Ishikawa (cell line): Measurements from ENCODE around the gene GRAMD1B.

Experiments
- CEBPB ChIP-seq: IDR thresholded peaks from 2 replicates; pipeline ENCODE4 v1.6.1; 2012
- CREB1 ChIP-seq: IDR thresholded peaks from 2 replicates; pipeline ENCODE4 v1.6.1; 2012; ENCODE audit warnings: low read depth
- EGR1 ChIP-seq: IDR thresholded peaks from 2 replicates; pipeline ENCODE4 v1.6.1; 2012
- EP300 ChIP-seq: IDR thresholded peaks from 2 replicates; pipeline ENCODE4 v1.6.1; 2012; ENCODE audit warnings: borderline replicate concordance
- FOXM1 ChIP-seq: IDR thresholded peaks from 2 replicates; pipeline ENCODE4 v1.6.1; 2012; ENCODE audit warnings: low read depth, borderline replicate concordance
- MAX ChIP-seq: IDR thresholded peaks from 2 replicates; pipeline ENCODE4 v1.6.1; 2012
- NFIC ChIP-seq: IDR thresholded peaks from 2 replicates; pipeline ENCODE4 v1.6.1; 2012
- RAD21 ChIP-seq: IDR thresholded peaks from 2 replicates; pipeline ENCODE4 v1.6.1; 2012; ENCODE audit warnings: low read depth
- REST ChIP-seq: IDR thresholded peaks from 2 replicates; pipeline ENCODE4 v1.6.1; 2012; ENCODE audit warnings: low read depth, mild to moderate bottlenecking
- TAF1 ChIP-seq: IDR thresholded peaks from 2 replicates; pipeline ENCODE4 v1.6.1; 2012; ENCODE audit warnings: low read depth, mild to moderate bottlenecking
- TCF12 ChIP-seq: IDR thresholded peaks from 2 replicates; pipeline ENCODE4 v1.6.1; 2012; ENCODE audit warnings: low read depth
- TEAD4 ChIP-seq: IDR thresholded peaks from 2 replicates; pipeline ENCODE4 v1.6.1; 2012
- USF1 ChIP-seq: IDR thresholded peaks from 2 replicates; pipeline ENCODE4 v1.6.1; 2012
- YY1 ChIP-seq: IDR thresholded peaks from 2 replicates; pipeline ENCODE4 v1.6.1; 2012; ENCODE audit warnings: low read depth
- ZBTB7A ChIP-seq: IDR thresholded peaks from 2 replicates; pipeline ENCODE4 v1.6.1; 2012; ENCODE audit warnings: low read depth

GRAMD1B gene

GRCh38 chr11:123549926-123550917 is 120.2 kb downstream of the GRAMD1B start:
- no peak for TF ChIP-seq EGR1
- TF ChIP-seq USF1, result no peak
- no peak for TF ChIP-seq EP300
- TF ChIP-seq NFIC, result no peak
- TF ChIP-seq ZBTB7A, result no peak
- no peak for TF ChIP-seq MAX
- TF ChIP-seq REST, result no peak
- TF ChIP-seq CREB1, result no peak
- no peak for TF ChIP-seq TEAD4
- no peak for TF ChIP-seq RAD21
- TF ChIP-seq TAF1, result no peak
- TF ChIP-seq YY1, result no peak
- TF ChIP-seq FOXM1, result no peak
- TF ChIP-seq CEBPB, result no peak
- TF ChIP-seq TCF12, result no peak

- TF ChIP-seq CREB1, result no peak
- TF ChIP-seq MAX, result no peak
- TF ChIP-seq REST, result no peak
- no peak for TF ChIP-seq TAF1
- TF ChIP-seq EP300, result no peak
- no peak for TF ChIP-seq USF1
- TF ChIP-seq EGR1, result no peak
- no peak for TF ChIP-seq ZBTB7A
- TF ChIP-seq TCF12, result no peak
- no peak for TF ChIP-seq TEAD4
- no peak for TF ChIP-seq FOXM1
- no peak for TF ChIP-seq NFIC
- no peak for TF ChIP-seq CEBPB
- TF ChIP-seq YY1, result no peak
- TF ChIP-seq RAD21, result no peak
Observed at GRCh38 chr11:123551079-123551478, 121.0 kb downstream of the GRAMD1B start.

- no peak for TF ChIP-seq MAX
- no peak for TF ChIP-seq EGR1
- no peak for TF ChIP-seq YY1
- no peak for TF ChIP-seq TEAD4
- no peak for TF ChIP-seq REST
- TF ChIP-seq CEBPB, result no peak
- no peak for TF ChIP-seq ZBTB7A
- no peak for TF ChIP-seq RAD21
- no peak for TF ChIP-seq USF1
- TF ChIP-seq TAF1, result no peak
- TF ChIP-seq CREB1, result no peak
- TF ChIP-seq FOXM1, result no peak
- TF ChIP-seq NFIC, result no peak
- TF ChIP-seq EP300, result no peak
- no peak for TF ChIP-seq TCF12
Observed at GRCh38 chr11:123556633-123557032, 126.6 kb downstream of the GRAMD1B start.
